ENCODE results near the gene TMEM243.
A peak's percentile ranks its signal among the peaks of the same experiment; 100 is the strongest.

Gene TMEM243

GRCh38 chr7:87231711-87232110, 12.2 kb upstream of the TMEM243 start:
- H3K4me3 ChIP-seq (ENCODE audit: control insufficient read depth, low read depth, low read length): no peak overlapping the region
- TF ChIP-seq CTCF (conservative IDR thresholded peaks at IDR 0.05; ENCODE audit: control insufficient read depth, insufficient read depth, low read depth, low read length): no peak
- no peak for DNase-seq (ENCODE audit: low read depth)

- no peak for TF ChIP-seq CTCF (conservative IDR thresholded peaks at IDR 0.05; ENCODE audit: control insufficient read depth, insufficient read depth, low read depth, low read length)
- H3K4me3 ChIP-seq (ENCODE audit: control insufficient read depth, low read depth, low read length): no peak overlapping the region
Measured at GRCh38 chr7:87231258-87231657, 11.7 kb upstream of the TMEM243 start.

GRCh38 chr7:87226495-87226894, 7.0 kb upstream of the TMEM243 start:
- no peak for DNase-seq (ENCODE audit: low read depth)
- TF ChIP-seq CTCF (conservative IDR thresholded peaks at IDR 0.05; ENCODE audit: control insufficient read depth, insufficient read depth, low read depth, low read length): no peak
- H3K4me3 ChIP-seq (ENCODE audit: control insufficient read depth, low read depth, low read length): no peak overlapping the region

More at GRCh38 chr7:87231258-87231657, 11.7 kb upstream of the TMEM243 start:
- no peak for DNase-seq (ENCODE audit: low read depth)

GRCh38 chr7:87225696-87226095, 6.2 kb upstream of the TMEM243 start:
- no peak for TF ChIP-seq CTCF (conservative IDR thresholded peaks at IDR 0.05; ENCODE audit: control insufficient read depth, insufficient read depth, low read depth, low read length)
- H3K4me3 ChIP-seq (ENCODE audit: control insufficient read depth, low read depth, low read length): no peak overlapping the region
- peak; percentile 70 for DNase-seq (ENCODE audit: low read depth)

DNA sequence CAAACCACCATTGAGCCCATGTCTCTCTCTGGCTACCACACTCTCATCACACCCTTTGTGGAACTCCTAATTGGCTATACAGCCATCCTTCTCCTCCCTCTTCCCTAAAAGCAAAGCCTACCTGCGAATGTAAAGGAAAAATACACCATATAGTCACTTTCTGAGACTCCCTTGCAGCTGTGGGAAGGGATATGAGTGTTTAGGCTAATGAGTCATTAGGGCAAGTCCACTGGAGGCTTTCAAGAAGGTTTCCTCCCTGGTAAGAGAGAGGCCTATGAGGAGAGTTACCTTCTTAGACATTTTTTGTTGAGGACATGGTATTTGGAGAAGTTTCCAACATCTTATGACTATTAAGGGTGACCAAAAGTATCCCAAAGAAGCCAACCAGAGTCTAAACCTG, 4.1 kb upstream of the TMEM243 start:
- H3K4me3 ChIP-seq (ENCODE audit: control insufficient read depth, low read depth, low read length): no peak overlapping the region
- peak; percentile 39 for DNase-seq (ENCODE audit: low read depth)
- no peak for TF ChIP-seq CTCF (conservative IDR thresholded peaks at IDR 0.05; ENCODE audit: control insufficient read depth, insufficient read depth, low read depth, low read length)

- H3K4me3 ChIP-seq (ENCODE audit: control insufficient read depth, low read depth, low read length): peak overlapping the region; percentile 90
- TF ChIP-seq CTCF (conservative IDR thresholded peaks at IDR 0.05; ENCODE audit: control insufficient read depth, insufficient read depth, low read depth, low read length): no peak
- DNase-seq (ENCODE audit: low read depth): peak; percentile 19
Measured at GRCh38 chr7:87220734-87221215, 1.2 kb upstream of the TMEM243 start.

Measured in fibroblast of mammary gland (primary cell).